Ramos (cell line): ENCODE measurements around the gene OR5M11.
"Not testable (repeated sequence)": the region's sequence is repeated elsewhere in the genome, so short reads cannot be mapped to it uniquely, and the experiment has no call there.

Source experiments
- in situ Hi-C: fragments of 300-500 bp; cut with MboI; formaldehyde crosslinking; loops from one replicate; pipeline ENCODE4 v1.14.3; 2022; ENCODE audit warnings: low sequenced_read_pairs; ENCODE audit not compliant: unreplicated experiment

The OR5M11 gene

GRCh38 chr11:56543157-56543556 lies at the start of gene OR5M11:
TSS of gene OR5M11 (minus strand) at chr11:56543257. CDS start at chr11:56543257, 0 bp downstream.
- in situ Hi-C loops: loop anchor here (25.0 kb wide), 1 partner anchor 94 kb away; the partner anchor contains the start of gene OR5AP2

DNA sequence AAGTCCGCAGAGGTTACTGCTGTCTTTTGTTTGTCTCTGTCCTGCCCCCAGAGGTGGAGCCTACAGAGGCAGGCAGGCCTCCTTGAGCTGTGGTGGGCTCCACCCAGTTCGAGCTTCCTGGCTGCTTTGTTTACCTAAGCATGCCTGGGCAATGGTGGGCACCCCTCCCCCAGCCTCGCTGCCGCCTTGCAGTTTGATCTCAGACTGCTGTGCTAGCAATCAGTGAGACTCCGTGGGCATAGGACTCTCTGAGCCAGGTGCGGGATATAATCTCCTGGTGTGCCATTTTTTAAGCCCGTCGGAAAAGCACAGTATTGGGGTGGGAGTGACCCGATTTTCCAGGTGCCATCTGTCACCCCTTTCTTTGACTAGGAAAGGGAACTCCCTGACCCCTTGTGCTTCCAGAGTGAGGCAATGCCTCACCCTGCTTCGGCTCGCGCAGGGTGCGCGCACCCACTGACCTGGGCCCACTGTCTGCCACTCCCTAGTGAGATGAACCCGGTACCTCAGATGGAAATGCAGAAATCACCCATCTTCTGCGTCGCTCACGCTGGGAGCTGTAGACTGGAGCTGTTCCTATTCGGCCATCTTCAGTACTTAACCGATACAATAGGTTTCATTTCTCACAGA lies 49.1 kb upstream of the OR5M11 start:
- in situ Hi-C loops: not testable (repeated sequence)

DNA sequence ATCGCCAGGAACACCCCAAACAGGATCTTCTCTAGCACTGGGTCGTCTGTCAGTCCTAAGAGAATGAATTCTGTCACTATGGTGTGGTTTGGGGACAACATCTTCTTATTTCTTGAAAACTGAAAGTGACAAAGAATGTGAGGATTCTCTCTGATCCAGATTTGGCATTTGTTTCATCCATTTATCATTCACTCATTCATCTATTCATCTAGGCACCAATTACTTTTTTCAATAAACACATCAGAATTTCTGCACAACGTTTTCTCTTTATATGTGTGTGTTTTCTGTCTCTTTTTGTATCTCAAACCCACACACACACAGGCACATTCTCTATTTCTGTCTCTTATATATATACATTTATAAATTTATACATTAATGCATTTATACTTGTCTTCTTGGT lies 34.6 kb upstream of the OR5M11 start, which contains the start of gene OR5M10:
TSS of gene OR5M10 (minus strand) at position 101 of the 400 bp plus-strand sequence. CDS start at position 101, 0 bp downstream.
- in situ Hi-C loops: no loop called here

DNA sequence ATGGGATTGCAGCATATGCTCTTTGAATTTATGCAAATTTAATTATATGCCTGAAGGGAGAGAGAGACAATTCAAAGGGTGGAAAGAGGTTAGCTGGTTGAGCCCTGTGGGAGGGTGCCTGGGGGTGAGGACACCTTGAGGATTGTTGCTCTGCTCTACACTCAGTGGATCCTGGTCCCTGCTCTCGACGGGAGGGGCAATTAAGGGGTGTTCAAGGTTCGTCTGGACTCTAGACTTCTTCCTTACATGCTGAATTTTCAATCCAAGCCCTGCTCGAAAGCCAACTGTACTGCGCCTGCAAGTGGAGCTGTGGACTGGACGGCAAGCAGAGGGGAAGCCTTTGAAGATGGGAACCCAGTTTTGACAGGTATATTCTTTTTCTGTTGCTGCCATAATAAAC lies 15.5 kb upstream of the OR5M11 start:
- in situ Hi-C loops: no loop called here

GRCh38 chr11:56554691-56555090 lies 11.6 kb upstream of the OR5M11 start:
- in situ Hi-C loops: not testable (repeated sequence)

DNA sequence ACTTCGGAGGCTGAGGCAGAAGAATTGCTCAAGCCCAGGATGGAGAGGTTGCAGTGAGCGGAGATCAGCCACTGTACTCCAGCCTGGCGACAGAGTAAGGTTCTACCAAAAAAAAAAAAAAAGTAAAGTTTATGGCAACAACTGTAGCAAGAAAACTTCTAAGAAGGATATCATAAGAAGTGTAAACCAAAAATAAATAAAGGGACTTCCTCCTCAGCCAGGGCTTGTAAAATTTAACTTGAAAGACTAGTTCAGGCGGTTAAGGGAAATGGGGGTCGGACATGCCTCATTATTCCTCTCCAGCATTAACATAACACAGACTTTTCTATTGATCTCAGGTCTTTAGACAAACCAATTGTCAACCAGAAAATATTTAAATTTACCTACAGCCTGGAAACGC lies 2.5 kb upstream of the OR5M11 start:
- in situ Hi-C loops: loop anchor here (25.0 kb wide), 1 partner anchor 92 kb away; the partner anchor contains the start of gene OR5AP2

DNA sequence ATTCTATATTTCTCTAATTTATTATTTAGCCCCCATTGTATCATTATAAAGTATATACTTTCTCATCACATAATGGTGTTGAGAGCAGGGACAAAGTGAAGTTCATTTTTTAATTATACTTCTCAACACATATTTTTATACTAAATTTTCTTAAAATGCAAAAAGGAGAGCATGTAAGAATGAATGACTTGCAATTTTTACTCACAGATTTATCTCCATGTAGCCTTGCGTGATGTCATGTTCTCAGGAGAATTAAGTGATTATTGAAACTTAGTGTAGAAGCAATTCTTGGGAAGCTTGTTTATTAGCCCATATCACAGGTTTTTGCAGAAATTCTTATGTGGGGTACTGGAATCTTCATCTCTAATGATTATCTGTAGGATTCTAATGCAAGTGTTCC lies 682 bp upstream of the OR5M11 start:
- in situ Hi-C loops: loop anchor here (25.0 kb wide), 1 partner anchor 94 kb away; the partner anchor contains the start of gene OR5AP2

- in situ Hi-C loops: loop anchor here (25.0 kb wide), 1 partner anchor 104 kb away; the partner anchor contains the start of gene OR5AP2
These were observed 9.9 kb downstream of the OR5M11 start for GRCh38 chr11:56533054-56533740.

DNA sequence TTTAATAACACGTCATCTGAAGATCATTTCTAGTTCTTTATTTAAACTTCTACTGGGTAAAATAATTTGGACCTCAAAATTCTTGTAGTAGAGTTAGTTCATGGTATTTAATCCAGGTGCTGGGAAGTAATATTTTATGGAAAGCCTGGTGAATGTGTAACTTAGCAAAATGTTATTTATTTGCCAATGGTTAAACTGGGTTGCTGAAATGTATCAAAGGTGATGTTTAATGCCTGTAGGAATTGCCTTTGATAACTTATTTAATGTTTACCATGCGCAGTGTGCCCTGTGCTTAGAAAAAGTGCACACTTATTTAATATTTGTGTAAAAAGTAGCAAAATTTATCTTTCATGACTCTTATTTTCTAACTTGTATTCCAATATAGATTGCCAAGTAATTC lies 11.2 kb downstream of the OR5M11 start:
- in situ Hi-C loops: loop anchor here (25.0 kb wide), 1 partner anchor 105 kb away; the partner anchor contains the start of gene OR5AP2

DNA sequence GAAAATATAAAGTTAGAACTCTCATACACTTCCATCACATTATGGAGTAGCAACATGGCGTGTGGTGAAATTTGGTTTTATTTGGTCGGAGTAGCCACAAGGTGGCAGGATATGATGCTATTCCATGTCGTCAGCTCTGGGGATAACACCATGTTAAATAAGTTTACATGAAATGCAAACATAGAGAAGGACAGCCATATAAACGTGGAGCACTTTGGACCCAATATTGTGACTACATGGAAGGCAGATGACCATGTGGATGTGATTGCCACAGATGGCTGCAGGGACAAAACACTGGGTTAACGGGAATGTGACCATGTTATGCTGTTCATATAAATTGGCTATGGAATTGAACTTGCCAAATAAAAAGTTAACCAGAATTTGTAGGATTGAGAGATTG lies 21.0 kb downstream of the OR5M11 start:
- in situ Hi-C loops: no loop called here

DNA sequence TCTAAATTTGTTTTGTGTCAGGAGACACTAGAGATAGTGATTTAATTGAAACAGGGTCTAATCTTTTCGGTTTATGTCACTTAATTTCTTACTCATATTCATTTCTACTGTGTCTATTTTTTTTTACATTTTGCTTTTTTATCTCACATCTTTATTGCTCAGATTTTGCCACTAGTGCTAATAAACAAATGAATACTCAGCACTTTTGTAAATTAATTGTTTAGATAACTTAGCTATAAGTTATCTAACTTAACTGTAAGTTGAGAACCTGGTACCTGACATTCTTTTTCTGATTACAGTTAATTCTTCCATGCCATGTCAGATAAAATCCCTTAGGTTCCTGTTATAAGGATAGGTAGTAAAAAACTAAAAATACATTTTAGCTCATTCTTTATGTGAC lies 29.8 kb downstream of the OR5M11 start:
- in situ Hi-C loops: no loop called here

DNA sequence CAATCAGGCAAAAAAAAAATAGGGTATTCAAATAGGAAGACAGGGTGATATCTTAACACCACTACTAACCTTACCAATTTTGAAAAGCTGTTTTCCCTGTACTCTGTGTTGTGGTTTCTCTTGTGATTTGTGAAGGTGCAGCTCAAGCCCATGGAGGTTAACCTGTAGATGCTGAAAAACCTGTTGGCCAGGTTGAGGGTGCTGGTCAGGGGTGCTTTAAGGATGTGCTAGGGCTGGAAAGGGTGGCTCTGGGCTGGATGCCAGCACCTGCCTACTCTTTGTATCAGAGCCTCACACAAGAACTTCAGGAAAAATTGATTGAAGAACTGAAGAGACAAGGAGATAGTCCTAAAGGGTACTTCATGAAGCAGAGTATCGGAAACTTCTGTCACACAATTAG lies 33.6 kb downstream of the OR5M11 start:
- in situ Hi-C loops: no loop called here

- in situ Hi-C loops: no loop called here
These were observed 46.0 kb downstream of the OR5M11 start for GRCh38 chr11:56497010-56497409.

- in situ Hi-C loops: no loop called here
These were observed 47.9 kb downstream of the OR5M11 start for GRCh38 chr11:56495117-56495516.
